Myocyte (in vitro differentiated cells): ENCODE results near the gene CPED1. TPM values are rescaled to one million over a fixed set of nuclear protein-coding genes. Genes with fewer than 3 reads are reported as not detected.
"Not testable (repeated sequence)": the region's sequence is repeated elsewhere in the genome, so short reads cannot be mapped to it uniquely, and the experiment has no call there.

Experiments used
- DNase-seq: peaks from one replicate; pipeline ENCODE4 v3.0.0-alpha.2; 2012; ENCODE audit warnings: low read depth
- total RNA-seq: library from RNA; depleted of rRNA; stranded (reverse); fragments of >200 nt; gene quantifications from 2 replicates; pipeline ENCODE4 v1.2.3, GENCODE V29; 2014

CPED1 gene
- total RNA-seq, 1 donor from 2014 or later: 26.5 TPM

GRCh38 chr7:121178452-121178851, 189.9 kb downstream of the CPED1 start:
- no peak for DNase-seq

DNA sequence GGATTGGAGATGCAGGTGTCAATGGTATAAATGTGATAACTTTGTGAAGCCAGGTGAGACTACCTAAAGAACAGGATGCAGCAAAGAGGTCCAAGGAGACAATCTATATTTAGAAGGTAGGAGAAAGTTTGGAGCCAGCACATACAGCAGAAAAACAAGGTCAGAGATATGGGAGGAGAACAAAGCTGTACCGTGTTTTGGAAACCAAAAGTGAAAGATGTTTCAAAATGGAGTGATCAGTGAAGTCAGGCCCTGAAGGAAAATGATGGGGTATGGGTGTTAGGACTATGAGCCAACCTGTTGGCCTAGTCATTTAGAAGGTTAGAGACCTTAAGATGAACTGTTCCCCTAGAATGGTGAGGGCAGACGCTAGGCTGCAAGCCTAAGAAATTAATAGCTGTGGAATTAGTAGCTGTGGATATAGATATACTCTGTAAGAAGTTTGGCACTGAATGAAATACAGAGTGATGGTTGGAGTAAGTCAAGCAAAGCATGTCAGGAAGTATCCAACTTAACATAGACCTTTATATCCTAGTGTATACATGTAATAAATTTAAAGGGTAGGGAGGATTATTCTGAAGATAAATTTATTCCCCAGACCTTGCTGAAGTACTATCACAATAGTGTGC, 190.5 kb downstream of the CPED1 start:
- DNase-seq: no peak

- no peak for DNase-seq
These were observed 192.0 kb downstream of the CPED1 start for GRCh38 chr7:121180436-121181063.

GRCh38 chr7:121181357-121181756, 192.8 kb downstream of the CPED1 start:
- no peak for DNase-seq

GRCh38 chr7:121182281-121182680, 193.8 kb downstream of the CPED1 start:
- DNase-seq: no peak

DNA sequence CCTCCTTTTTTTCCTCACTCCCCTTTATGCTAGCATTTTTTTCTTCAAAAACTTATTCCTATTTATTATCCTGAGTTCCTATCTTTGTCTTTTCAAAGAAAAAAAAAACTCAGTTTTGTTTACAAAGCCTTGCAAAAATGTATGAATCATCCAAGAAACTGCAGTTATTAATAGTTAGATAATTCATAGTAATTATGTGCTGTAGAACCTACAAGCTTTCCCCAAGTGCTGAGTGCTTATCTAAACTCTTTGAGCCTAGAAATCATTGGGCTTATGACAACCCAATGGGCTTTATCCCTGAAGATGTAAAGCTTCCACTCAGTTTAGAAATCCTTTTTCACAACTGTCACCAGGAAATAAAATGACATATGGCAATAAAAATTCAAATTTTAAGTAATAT, 194.4 kb downstream of the CPED1 start:
- no peak for DNase-seq

DNA sequence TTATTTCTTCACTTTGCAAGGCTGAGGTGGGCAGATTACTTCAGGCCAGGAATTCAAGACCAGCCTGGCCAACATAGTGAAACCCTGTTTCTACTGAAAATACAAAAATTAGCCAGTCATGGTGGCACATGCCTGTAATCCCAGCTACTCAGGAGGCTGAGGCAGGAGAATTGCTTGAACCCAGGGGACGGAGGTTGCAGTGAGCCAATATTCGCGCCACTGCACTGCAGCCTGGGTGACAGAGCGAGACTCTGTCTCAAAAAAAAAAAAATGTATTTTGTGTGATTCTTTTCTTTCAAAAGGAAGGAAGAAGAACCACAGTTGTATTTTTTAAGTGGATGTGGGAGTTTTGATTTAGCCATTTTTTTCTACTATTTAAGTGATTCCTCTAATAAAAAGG, 195.4 kb downstream of the CPED1 start:
- DNase-seq: not testable (repeated sequence)

DNA sequence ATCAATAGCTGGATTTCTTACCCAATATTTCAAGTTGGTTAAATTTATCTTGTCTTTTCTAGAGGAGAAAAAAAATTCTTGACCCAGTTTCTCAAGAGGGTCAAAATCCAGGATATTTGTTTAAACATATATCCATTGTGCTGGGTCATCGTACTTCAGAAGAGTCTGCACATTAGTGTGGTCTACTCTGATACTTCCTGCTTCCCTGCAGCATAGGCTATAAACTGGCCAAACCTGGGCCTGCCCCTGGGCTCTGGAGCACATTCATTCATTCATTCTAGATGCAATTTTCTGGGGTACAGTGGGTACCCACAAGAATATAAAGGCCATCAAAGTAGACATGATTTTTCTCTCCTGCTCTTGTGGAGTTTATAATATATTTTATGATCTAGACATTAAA, 198.2 kb downstream of the CPED1 start:
- no peak for DNase-seq

GRCh38 chr7:121187222-121187621, 198.7 kb downstream of the CPED1 start:
- no peak for DNase-seq

DNA sequence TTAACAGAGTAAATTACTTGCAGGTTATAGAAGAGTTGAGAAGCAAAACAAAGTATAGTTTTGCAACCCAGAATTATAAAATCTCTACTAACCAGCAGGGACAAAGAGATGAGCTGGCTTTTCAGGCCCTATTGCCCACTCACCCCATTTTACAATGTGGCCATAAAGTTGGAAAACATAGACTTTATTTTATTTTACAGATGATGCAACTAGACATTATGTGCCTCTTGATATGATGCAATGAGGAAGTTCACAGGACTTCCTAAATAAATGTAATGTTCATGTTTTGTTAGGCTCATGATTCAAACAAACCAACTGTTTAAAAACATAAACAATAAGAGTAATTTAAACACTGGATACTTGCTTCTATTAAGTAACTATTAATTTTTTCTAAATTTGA, 199.2 kb downstream of the CPED1 start:
- no peak for DNase-seq

DNA sequence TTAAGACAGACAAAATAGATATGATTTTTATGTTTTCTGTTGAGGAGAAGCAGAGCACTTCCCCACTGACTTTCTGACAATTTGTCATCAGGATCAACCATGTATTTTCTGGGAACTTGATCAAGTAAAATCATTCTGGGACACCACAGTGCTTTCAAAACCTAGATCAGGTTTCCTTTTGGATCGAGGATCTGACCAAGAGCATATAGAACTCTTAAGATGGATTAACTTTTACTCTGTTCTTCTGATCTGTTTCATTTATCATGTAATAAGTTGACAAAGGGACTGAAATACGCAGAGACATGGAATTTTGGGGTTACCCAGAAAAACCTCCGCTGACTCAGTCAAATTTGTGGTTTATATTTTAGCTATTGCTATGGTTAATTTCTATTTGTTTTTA, 204.3 kb downstream of the CPED1 start:
- peak; percentile 67 for DNase-seq

DNA sequence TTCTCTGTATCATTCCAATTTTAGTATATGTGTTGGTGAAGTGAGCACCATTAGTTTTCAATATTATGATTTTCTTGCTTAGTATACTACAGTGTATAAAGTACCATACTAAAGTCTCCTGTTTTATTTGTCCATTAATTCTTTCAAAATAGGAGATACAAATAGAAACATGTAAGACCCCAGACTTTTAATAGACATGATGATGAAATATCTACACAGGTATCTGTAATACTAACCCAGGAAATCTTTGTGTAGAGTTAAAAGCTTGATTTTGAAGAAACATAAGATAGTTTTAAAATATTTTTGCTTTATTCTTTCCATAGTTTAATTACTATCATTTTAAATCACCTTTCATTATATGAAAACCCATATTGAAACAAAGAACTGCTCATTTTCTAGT, 206.5 kb downstream of the CPED1 start:
- no peak for DNase-seq

GRCh38 chr7:121195874-121196273, 207.4 kb downstream of the CPED1 start:
- peak; percentile 28 for DNase-seq

- no peak for DNase-seq
These were observed 207.8 kb downstream of the CPED1 start for GRCh38 chr7:121196286-121196685.

DNA sequence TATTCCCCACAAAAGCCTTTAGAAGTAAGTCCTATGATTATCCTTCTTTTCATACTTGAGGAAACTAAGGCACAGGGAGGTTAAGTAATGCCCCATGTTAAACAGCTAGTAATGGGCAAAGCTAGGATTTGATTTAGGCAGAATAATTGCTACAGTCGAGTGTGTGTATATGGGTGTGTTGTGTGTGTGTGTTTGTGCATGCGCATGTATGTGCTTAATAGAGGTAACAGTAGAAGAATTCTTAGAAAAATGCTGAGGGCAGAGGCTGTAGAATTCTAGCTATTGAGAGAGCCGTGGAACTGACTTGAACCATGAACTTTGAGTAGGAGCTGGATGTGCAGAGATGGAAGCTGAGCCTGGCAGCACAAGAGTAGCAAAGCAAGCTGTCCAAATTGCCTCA, 208.9 kb downstream of the CPED1 start:
- DNase-seq: no peak

DNA sequence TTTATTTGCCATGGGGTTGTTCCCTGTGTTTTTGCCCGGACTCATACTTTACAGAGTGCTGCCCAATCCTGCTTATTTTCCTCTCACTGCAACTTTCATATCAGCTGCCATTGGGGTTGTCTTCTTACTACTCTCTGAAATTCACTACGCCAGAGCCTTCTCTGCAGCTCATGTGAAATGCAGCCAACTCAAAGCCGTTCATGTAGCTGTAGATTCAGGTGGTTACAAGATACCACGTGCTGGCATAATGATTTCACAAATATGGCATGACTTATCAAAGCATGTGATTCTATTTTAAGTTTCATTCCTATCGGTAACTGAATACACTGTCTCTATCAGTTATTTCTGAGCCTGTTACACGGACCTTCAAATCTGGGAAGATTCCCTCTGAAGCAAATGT, 210.0 kb downstream of the CPED1 start:
- peak; percentile 34 for DNase-seq

GRCh38 chr7:121202125-121202524, 213.6 kb downstream of the CPED1 start:
- DNase-seq: peak; percentile 33

DNA sequence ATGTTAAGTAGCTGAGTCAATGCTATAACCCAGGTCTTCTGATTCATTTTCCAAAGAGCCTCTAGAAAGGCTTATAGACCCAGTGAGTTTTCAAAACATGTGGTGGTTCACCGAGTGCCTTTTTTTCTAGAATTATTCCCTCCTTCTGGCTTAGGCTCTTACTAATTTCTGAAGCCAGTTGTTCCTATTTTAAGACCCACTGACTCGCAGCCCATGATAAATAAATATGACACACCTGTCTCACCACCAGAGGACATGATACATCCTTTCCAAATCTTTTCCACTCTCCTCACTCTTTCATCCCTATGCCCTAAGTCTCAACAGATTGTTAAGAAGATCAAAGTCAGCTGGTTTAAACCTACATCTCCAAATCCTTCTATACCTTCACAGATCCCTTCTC, 214.3 kb downstream of the CPED1 start:
- peak; percentile 61 for DNase-seq

GRCh38 chr7:121204537-121204936, 216.0 kb downstream of the CPED1 start:
- peak; percentile 55 for DNase-seq

DNA sequence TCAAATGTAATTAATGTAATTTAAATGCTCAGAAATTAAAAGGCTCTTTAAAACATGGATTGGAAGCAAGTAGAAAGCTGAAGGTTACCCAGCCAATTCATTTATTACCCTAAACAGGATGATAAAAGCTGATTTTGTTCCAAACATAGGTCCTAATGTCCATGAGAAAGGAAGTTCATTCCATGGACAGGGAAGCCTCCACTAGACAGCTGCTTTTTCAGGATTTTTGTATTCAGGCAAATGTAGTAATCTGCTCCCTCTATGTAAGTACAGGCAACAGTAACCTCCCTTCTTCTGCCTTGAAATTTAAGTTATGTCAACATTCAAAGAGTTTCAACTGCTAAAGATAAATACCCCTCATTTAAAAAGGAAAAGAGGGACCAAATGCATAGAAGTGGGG, 217.3 kb downstream of the CPED1 start:
- DNase-seq: no peak

DNA sequence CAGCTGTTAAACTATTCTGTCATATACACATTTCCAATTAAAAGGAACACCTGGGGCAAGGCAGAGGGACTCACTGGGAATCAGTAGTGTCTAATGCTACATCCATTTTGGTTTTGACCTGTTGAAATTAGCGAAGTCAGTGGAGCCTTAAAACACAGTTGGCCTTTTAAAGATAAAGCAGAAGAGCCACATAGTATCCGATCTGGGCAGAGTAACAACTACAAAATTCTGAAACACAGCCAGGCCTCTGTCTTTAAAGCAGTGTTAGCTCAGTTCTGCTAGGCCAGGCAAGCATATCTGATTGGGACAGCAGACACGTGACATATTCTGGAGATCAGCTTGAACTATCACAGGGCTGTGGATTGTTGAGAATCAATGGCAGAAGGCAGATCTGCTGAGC, 222.7 kb downstream of the CPED1 start:
- DNase-seq: no peak

- DNase-seq: no peak
These were observed 223.5 kb downstream of the CPED1 start for GRCh38 chr7:121212036-121212435.

GRCh38 chr7:121214657-121215056, 226.1 kb downstream of the CPED1 start:
- DNase-seq: no peak
